Trophoblast cell (in vitro differentiated cells and primary cell): ENCODE measurements around the gene ECM2.
A peak's percentile ranks its signal among the peaks of the same experiment; 100 is the strongest.

ENCODE experiments used
- DNase-seq, 2 donors: peaks; one replicate each; pipeline ENCODE4 v3.0.0-alpha.2; 2016
- H2AFZ ChIP-seq: 2 replicates; pipeline ENCODE4 v1.6.1; 2013; ENCODE audit warnings: low read length, moderate library complexity, mild to moderate bottlenecking; ENCODE audit not compliant: insufficient read depth, poor library complexity
- H2AK5ac ChIP-seq: 2 replicates; pipeline ENCODE4 v1.6.1; 2013; ENCODE audit warnings: mild to moderate bottlenecking, low read length
- H2BK120ac ChIP-seq: 2 replicates; pipeline ENCODE4 v1.6.1; 2013; ENCODE audit warnings: low read length, mild to moderate bottlenecking, moderate library complexity; ENCODE audit not compliant: insufficient read depth, poor library complexity
- H2BK12ac ChIP-seq: 2 replicates; pipeline ENCODE4 v1.6.1; 2013; ENCODE audit warnings: mild to moderate bottlenecking, low read length, moderate library complexity
- H2BK5ac ChIP-seq: 2 replicates; pipeline ENCODE4 v1.6.1; 2013; ENCODE audit warnings: low read length, low read depth, moderate library complexity, mild to moderate bottlenecking; ENCODE audit not compliant: poor library complexity
- H3K14ac ChIP-seq: 2 replicates; pipeline ENCODE4 v1.6.1; 2013; ENCODE audit warnings: mild to moderate bottlenecking, low read length
- H3K18ac ChIP-seq: 2 replicates; pipeline ENCODE4 v1.6.1; 2013; ENCODE audit warnings: mild to moderate bottlenecking, low read length
- H3K23ac ChIP-seq: 2 replicates; pipeline ENCODE4 v1.6.1; 2013; ENCODE audit warnings: low read length
- H3K27ac ChIP-seq: 2 replicates; pipeline ENCODE4 v1.5.1; 2013; ENCODE audit warnings: low read depth, mild to moderate bottlenecking, inconsistent platforms, low read length, moderate library complexity
- H3K27me3 ChIP-seq: 2 replicates; pipeline ENCODE4 v1.6.1; 2013; ENCODE audit warnings: inconsistent platforms, mild to moderate bottlenecking, low read length, moderate library complexity; ENCODE audit not compliant: insufficient read depth
- H3K36me3 ChIP-seq, 2 experiments: 1 replicate in 1 of 2; 2 replicates in 1 of 2; pipeline ENCODE4 v1.6.1; 2013; ENCODE audit warnings: low read length in 2 of 2, mild to moderate bottlenecking in 2 of 2, moderate library complexity in 1 of 2; ENCODE audit not compliant: insufficient read depth in 2 of 2, control insufficient read depth in 1 of 2
- H3K4ac ChIP-seq: 2 replicates; pipeline ENCODE4 v1.6.1; 2013; ENCODE audit warnings: low read depth, mild to moderate bottlenecking, low read length, moderate library complexity
- H3K4me1 ChIP-seq, 2 experiments: 1 replicate in 1 of 2; 2 replicates in 1 of 2; pipeline ENCODE4 v1.6.1; 2013; ENCODE audit warnings: low read length in 2 of 2, mild to moderate bottlenecking in 2 of 2, moderate library complexity in 1 of 2; ENCODE audit not compliant: insufficient read depth in 2 of 2, control insufficient read depth in 1 of 2
- H3K4me2 ChIP-seq: 2 replicates; pipeline ENCODE4 v1.6.1; 2013; ENCODE audit warnings: inconsistent platforms, mild to moderate bottlenecking, low read length, moderate library complexity
- H3K4me3 ChIP-seq: 2 replicates; pipeline ENCODE4 v1.5.1; 2013; ENCODE audit warnings: mild to moderate bottlenecking, low read depth, low read length, inconsistent platforms
- H3K79me1 ChIP-seq: one replicate; pipeline ENCODE4 v1.6.1; 2013; ENCODE audit warnings: low read length
- H3K79me2 ChIP-seq: 2 replicates; pipeline ENCODE4 v1.6.1; 2013; ENCODE audit warnings: low read length, mild to moderate bottlenecking; ENCODE audit not compliant: control insufficient read depth, insufficient read depth, poor library complexity
- H3K9ac ChIP-seq: 2 replicates; pipeline ENCODE4 v1.6.1; 2013; ENCODE audit warnings: mild to moderate bottlenecking, low read length
- H3K9me3 ChIP-seq: 2 replicates; pipeline ENCODE4 v1.6.1; 2013; ENCODE audit warnings: low read depth, mild to moderate bottlenecking, control low read depth, inconsistent platforms, low read length; ENCODE audit not compliant: insufficient read depth
- H4K12ac ChIP-seq: 2 replicates; pipeline ENCODE4 v1.6.1; 2013; ENCODE audit warnings: low read depth, mild to moderate bottlenecking, low read length, moderate library complexity
- H4K8ac ChIP-seq: 2 replicates; pipeline ENCODE4 v1.6.1; 2013; ENCODE audit warnings: low read depth, mild to moderate bottlenecking, low read length, moderate library complexity
- H4K91ac ChIP-seq: one replicate; pipeline ENCODE4 v1.6.1; 2013; ENCODE audit warnings: low read depth, mild to moderate bottlenecking, low read length, moderate library complexity
- WGBS: extraction: QIAGEN DNeasy Blood & Tissue Kit; methylation state at CpG from one replicate; pipeline ENCODE4 v1.1.7; 2013; ENCODE audit warnings: missing lambda C conversion rate; ENCODE audit not compliant: insufficient read length, insufficient coverage; ENCODE audit errors: extremely low coverage; 5-methylcytosine and 5-hydroxymethylcytosine counted together

The ECM2 gene

DNA sequence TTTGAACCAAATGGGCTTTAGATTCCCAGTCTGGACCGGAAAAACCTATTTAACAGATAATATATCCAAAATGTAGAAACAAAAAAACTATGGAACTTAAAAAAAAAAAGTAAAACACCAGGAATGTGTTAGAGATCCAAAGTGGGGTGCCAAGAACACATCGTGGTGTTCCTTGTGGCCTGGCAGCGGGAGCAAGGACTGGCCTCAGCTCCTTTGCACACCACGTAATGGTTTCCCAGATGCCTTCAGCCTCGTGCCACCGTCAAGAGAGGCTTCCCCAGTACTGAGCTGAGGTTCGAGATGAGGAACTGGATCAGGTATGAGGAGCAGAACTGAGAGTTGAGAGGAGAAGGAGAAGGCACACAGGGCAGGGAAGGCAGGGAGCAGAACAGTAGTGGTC is 57.0 kb downstream of the ECM2 start:
- no peak overlapping the region for H2AFZ ChIP-seq
- H3K4me2 ChIP-seq: no peak overlapping the region
- H3K18ac ChIP-seq: no peak overlapping the region
- H3K27me3 ChIP-seq: no peaks in the 10 kb centered on the region
- no CpG with 5 or more reads among the region's 7 CpGs for WGBS
- peak overlapping the region; percentile 69 for H2BK12ac ChIP-seq
- no peak overlapping the region for H3K4me3 ChIP-seq
- H3K4me1 ChIP-seq: peaks cover 0 to 2% of the 10 kb centered on the region in 2 experiments
- H3K79me1 ChIP-seq: no peaks in the 10 kb centered on the region
- H2BK120ac ChIP-seq: no peak overlapping the region
- H3K36me3 ChIP-seq: no peaks in the 10 kb centered on the region
- H2AK5ac ChIP-seq: no peak overlapping the region
- no peak overlapping the region for H3K14ac ChIP-seq
- no peak overlapping the region for H4K8ac ChIP-seq
- H4K12ac ChIP-seq: no peak overlapping the region
- H3K9ac ChIP-seq: no peak overlapping the region
- no peak for DNase-seq
- H3K23ac ChIP-seq: no peak overlapping the region
- H3K79me2 ChIP-seq: no peaks in the 10 kb centered on the region
- H2BK5ac ChIP-seq: no peak overlapping the region
- H4K91ac ChIP-seq: peak overlapping the region; percentile 35
- H3K9me3 ChIP-seq: no peaks in the 10 kb centered on the region
- no peak overlapping the region for H3K4ac ChIP-seq
- H3K27ac ChIP-seq: no peak overlapping the region

DNA sequence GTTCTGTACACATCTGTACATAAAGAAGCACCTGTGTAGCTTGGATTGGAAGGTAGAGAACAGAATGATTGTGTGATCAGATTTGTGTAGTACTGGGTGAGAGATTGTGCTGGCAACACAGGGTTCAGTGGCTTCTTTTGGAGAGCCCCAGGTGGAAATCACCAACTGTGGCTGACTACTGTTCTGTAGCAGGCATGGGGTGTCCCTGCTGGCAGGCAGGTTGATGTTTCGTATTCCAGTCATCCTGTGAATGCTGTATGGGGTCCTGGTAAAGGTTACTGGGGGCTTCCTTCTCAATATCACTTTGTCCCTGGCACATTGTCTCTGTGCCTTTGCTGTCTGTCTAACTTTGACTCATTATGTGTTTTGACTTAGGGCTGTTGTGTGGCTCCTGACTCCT is 58.8 kb downstream of the ECM2 start:
- H4K91ac ChIP-seq: no peak overlapping the region
- H3K9me3 ChIP-seq: no peaks in the 10 kb centered on the region
- no peaks in the 10 kb centered on the region for H3K27me3 ChIP-seq
- no peak overlapping the region for H3K18ac ChIP-seq
- H2BK12ac ChIP-seq: no peak overlapping the region
- no peaks in the 10 kb centered on the region for H3K79me2 ChIP-seq
- no peak overlapping the region for H3K27ac ChIP-seq
- no peak overlapping the region for H4K8ac ChIP-seq
- H2BK5ac ChIP-seq: no peak overlapping the region
- H3K4me3 ChIP-seq: no peak overlapping the region
- no peak overlapping the region for H2AK5ac ChIP-seq
- no peaks in the 10 kb centered on the region for H3K4me1 ChIP-seq
- H2BK120ac ChIP-seq: no peak overlapping the region
- no peaks in the 10 kb centered on the region for H3K36me3 ChIP-seq
- H4K12ac ChIP-seq: no peak overlapping the region
- H2AFZ ChIP-seq: no peak overlapping the region
- H3K23ac ChIP-seq: no peak overlapping the region
- no CpG with 5 or more reads among the region's 1 CpG for WGBS
- no peak for DNase-seq
- H3K4ac ChIP-seq: no peak overlapping the region
- no peaks in the 10 kb centered on the region for H3K79me1 ChIP-seq
- H3K4me2 ChIP-seq: no peak overlapping the region
- no peak overlapping the region for H3K9ac ChIP-seq
- H3K14ac ChIP-seq: no peak overlapping the region

DNA sequence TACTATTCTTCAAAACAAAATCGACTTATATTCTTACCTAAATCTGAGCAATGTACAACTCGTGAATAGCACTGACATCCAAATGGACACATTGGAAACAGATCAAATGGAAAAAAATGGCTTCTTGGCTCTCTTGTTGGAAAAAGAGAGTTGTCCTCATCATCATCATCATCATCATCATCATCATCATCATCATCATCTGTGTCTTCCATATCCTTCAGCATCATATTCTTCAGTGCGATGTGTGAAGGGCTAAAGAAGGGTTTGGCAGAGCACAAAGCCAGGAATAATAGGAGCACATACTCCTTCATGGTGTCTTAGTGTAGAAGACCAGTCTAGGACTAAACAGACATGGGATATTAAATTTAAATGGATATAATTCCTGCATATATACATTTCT is 61.2 kb downstream of the ECM2 start:
- no peaks in the 10 kb centered on the region for H3K36me3 ChIP-seq
- H3K4me1 ChIP-seq: no peaks in the 10 kb centered on the region
- no peak overlapping the region for H3K18ac ChIP-seq
- H3K4me3 ChIP-seq: no peak overlapping the region
- H2AK5ac ChIP-seq: no peak overlapping the region
- no peak overlapping the region for H3K14ac ChIP-seq
- no peak overlapping the region for H3K23ac ChIP-seq
- no peak for DNase-seq
- no peak overlapping the region for H2BK12ac ChIP-seq
- H2BK5ac ChIP-seq: no peak overlapping the region
- no peak overlapping the region for H3K9ac ChIP-seq
- no peak overlapping the region for H3K4me2 ChIP-seq
- no peak overlapping the region for H4K8ac ChIP-seq
- no peak overlapping the region for H4K91ac ChIP-seq
- no peak overlapping the region for H3K27ac ChIP-seq
- no peak overlapping the region for H2AFZ ChIP-seq
- no peak overlapping the region for H4K12ac ChIP-seq
- H3K79me1 ChIP-seq: no peaks in the 10 kb centered on the region
- no peak overlapping the region for H2BK120ac ChIP-seq
- H3K27me3 ChIP-seq: no peaks in the 10 kb centered on the region
- no peaks in the 10 kb centered on the region for H3K9me3 ChIP-seq
- no peak overlapping the region for H3K4ac ChIP-seq
- H3K79me2 ChIP-seq: no peaks in the 10 kb centered on the region
- no CpG with 5 or more reads among the region's 3 CpGs for WGBS

DNA sequence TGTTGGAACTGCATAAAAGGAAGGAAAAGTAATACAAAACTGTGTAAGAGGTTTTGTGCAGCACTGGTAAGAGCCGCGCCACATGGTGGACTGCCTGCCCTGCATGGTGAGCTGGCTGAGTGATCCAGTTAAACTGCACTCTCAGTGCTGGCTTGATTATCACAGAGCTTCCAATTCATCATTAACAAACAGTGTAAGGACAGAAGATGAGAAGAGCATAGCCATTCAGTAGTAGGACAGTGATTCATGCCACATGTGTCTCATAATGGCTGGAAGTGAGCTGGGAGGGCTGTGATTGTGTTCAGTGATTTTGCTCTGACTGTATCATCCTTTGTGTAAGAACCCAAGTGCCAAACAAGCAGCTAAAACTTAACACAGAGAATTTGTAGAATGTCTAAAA is 67.6 kb downstream of the ECM2 start:
- Histone ChIP-seq H4K12ac (no peak overlapping the region), H3K23ac (no peak overlapping the region), H3K27ac (no peak overlapping the region), H3K18ac (no peak overlapping the region), H3K4ac (no peak overlapping the region), H3K4me2 (no peak overlapping the region), H3K14ac (no peak overlapping the region), H3K4me1 (peaks cover 0 to 3% of the 10 kb centered on the region in 2 experiments), H3K79me2 (no peaks in the 10 kb centered on the region), H3K9me3 (no peaks in the 10 kb centered on the region), H3K79me1 (no peaks in the 10 kb centered on the region), H2BK5ac (no peak overlapping the region), H2BK12ac (no peak overlapping the region), H3K27me3 (no peaks in the 10 kb centered on the region), H4K8ac (no peak overlapping the region), H2AK5ac (no peak overlapping the region), H3K9ac (no peak overlapping the region), H2AFZ (no peak overlapping the region), H4K91ac (no peak overlapping the region), H2BK120ac (no peak overlapping the region), H3K4me3 (no peak overlapping the region), H3K36me3 (no peaks in the 10 kb centered on the region)
- no peak for DNase-seq
- no CpG with 5 or more reads among the region's 2 CpGs for WGBS
